ENCODE results near the gene SMTNL1.

SMTNL1 gene

GRCh38 chr11:57597461-57597915, 60.1 kb downstream of the SMTNL1 start, which contains the start of gene SERPING1:
Gene SERPING1, plus strand, starts transcription at chr11:57597685. Its CDS starts 586 bp downstream, at chr11:57598271.
- DNase-seq = no peak

GRCh38 chr11:57597916-57598830, 60.8 kb downstream of the SMTNL1 start:
- no peak for DNase-seq

DNA sequence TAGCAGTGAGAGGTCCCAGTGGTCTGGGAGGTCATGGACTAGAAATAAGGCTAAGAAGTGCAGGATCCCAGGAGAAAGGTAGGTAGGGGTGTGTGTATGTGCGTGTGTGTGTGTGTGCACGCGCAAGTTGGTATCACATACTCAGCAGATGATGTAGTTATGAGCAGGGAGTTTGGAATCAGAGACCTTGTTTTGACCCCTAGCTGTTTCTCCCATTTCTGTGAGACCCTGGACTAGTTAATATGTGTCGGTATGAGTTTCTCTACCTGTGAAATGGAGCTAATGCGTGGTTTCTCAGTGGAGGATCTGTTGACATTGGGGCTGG, 61.4 kb downstream of the SMTNL1 start:
- no peak for DNase-seq

GRCh38 chr11:57599381-57599780, 62.0 kb downstream of the SMTNL1 start:
- no peak for DNase-seq
